Glutamatergic neuron (in vitro differentiated cells): ENCODE data around the gene DDX54. TPM values are rescaled to one million over a fixed set of nuclear protein-coding genes. Genes with fewer than 3 reads are reported as not detected.

Experiments used
- DNase-seq: peaks from one replicate; pipeline ENCODE4 v3.0.0; 2022
- H3K27ac Mint-ChIP-seq: one replicate; pipeline ENCODE4 v1.8.0; 2020; ENCODE audit warnings: mild to moderate bottlenecking, mixed read lengths, inconsistent platforms; ENCODE audit not compliant: unreplicated experiment
- H3K27me3 Mint-ChIP-seq: one replicate; pipeline ENCODE4 v1.8.0; 2020; ENCODE audit warnings: mild to moderate bottlenecking, moderate library complexity, mixed read lengths, inconsistent platforms; ENCODE audit not compliant: unreplicated experiment
- H3K36me3 Mint-ChIP-seq: one replicate; pipeline ENCODE4 v1.8.0; 2020; ENCODE audit warnings: mild to moderate bottlenecking, mixed read lengths, inconsistent platforms; ENCODE audit not compliant: unreplicated experiment
- H3K4me1 Mint-ChIP-seq: one replicate; pipeline ENCODE4 v1.8.0; 2020; ENCODE audit warnings: mild to moderate bottlenecking, low read depth, mixed read lengths, inconsistent platforms; ENCODE audit not compliant: unreplicated experiment
- H3K4me3 Mint-ChIP-seq: one replicate; pipeline ENCODE4 v1.8.0; 2020; ENCODE audit warnings: mild to moderate bottlenecking, mixed read lengths, inconsistent platforms; ENCODE audit not compliant: unreplicated experiment
- H3K9me3 Mint-ChIP-seq: one replicate; pipeline ENCODE4 v1.8.0; 2020; ENCODE audit warnings: mild to moderate bottlenecking, moderate library complexity, mixed read lengths, inconsistent platforms; ENCODE audit not compliant: unreplicated experiment
- CTCF ChIP-seq: fragments of 200-600 bp; sonication (generic); IDR thresholded peaks from one replicate; pipeline ENCODE4 v1.5.0; 2021; ENCODE audit not compliant: partially characterized antibody, unreplicated experiment
- total RNA-seq: library from RNA; stranded (reverse); fragmentation: NEBNext Ultra II Directional; extraction: Animal tissue kit (Norgen Biotek cat#: 25700); gene quantifications from one replicate; pipeline ENCODE4 v1.2.1, GENCODE V29; 2021; ENCODE audit not compliant: unreplicated experiment

The DDX54 gene
- total RNA-seq, 1 donor from 2014 or later, result 16.9 TPM

GRCh38 chr12:113167868-113168267 is 17.4 kb downstream of the DDX54 start:
- no peak for TF ChIP-seq CTCF
- H3K27ac Mint-ChIP-seq, result no peak overlapping the region
- no peak for DNase-seq
- H3K9me3 Mint-ChIP-seq, result peaks cover 3% of the 10 kb centered on the region
- H3K36me3 Mint-ChIP-seq, result no peaks in the 10 kb centered on the region
- no peak overlapping the region for H3K4me3 Mint-ChIP-seq
- no peaks in the 10 kb centered on the region for H3K27me3 Mint-ChIP-seq
- H3K4me1 Mint-ChIP-seq, result peaks cover 2% of the 10 kb centered on the region

GRCh38 chr12:113165521-113166450 is 19.5 kb downstream of the DDX54 start:
- no peak overlapping the region for H3K27ac Mint-ChIP-seq
- peaks cover 1% of the 10 kb centered on the region for H3K27me3 Mint-ChIP-seq
- no peaks in the 10 kb centered on the region for H3K36me3 Mint-ChIP-seq
- DNase-seq, result no peak
- H3K4me3 Mint-ChIP-seq, result no peak overlapping the region
- H3K9me3 Mint-ChIP-seq, result peaks cover 3% of the 10 kb centered on the region
- H3K4me1 Mint-ChIP-seq, result peaks cover 8% of the 10 kb centered on the region
- TF ChIP-seq CTCF, result no peak

- H3K9me3 Mint-ChIP-seq, result peaks cover 3% of the 10 kb centered on the region
- no peaks in the 10 kb centered on the region for H3K36me3 Mint-ChIP-seq
- no peak for TF ChIP-seq CTCF
These were observed 21.3 kb downstream of the DDX54 start for GRCh38 chr12:113164014-113164413.

GRCh38 chr12:113163030-113163360 is 22.3 kb downstream of the DDX54 start:
- Mint-ChIP-seq H3K27me3 (peaks cover 1% of the 10 kb centered on the region), H3K9me3 (peaks cover 3% of the 10 kb centered on the region), H3K27ac (no peak overlapping the region), H3K4me3 (no peak overlapping the region), H3K36me3 (no peaks in the 10 kb centered on the region), H3K4me1 (peaks cover 14% of the 10 kb centered on the region)
- no peak for TF ChIP-seq CTCF
- DNase-seq, result no peak

More at GRCh38 chr12:113164014-113164413, 21.3 kb downstream of the DDX54 start:
- DNase-seq, result no peak
- H3K4me1 Mint-ChIP-seq, result peaks cover 14% of the 10 kb centered on the region
- peaks cover 1% of the 10 kb centered on the region for H3K27me3 Mint-ChIP-seq
- H3K27ac Mint-ChIP-seq, result no peak overlapping the region
- no peak overlapping the region for H3K4me3 Mint-ChIP-seq
